Stimulated activated CD4-positive, alpha-beta T cell treated with anti-CD3 and anti-CD28 coated beads, TNF-alpha, amount 100 ng/mL, for 48 hours (primary cell): ENCODE measurements around the gene CDH26.
"Not testable (repeated sequence)": the region's sequence is repeated elsewhere in the genome, so short reads cannot be mapped to it uniquely, and the experiment has no call there.

ENCODE experiments used
- DNase-seq, 3 donors: peaks; one replicate each; pipeline ENCODE4 v3.0.0-alpha.2; 2020; ENCODE audit warnings: low read depth in 3 of 3

The CDH26 gene

GRCh38 chr20:60013296-60014139, 55.3 kb downstream of the CDH26 start:
- DNase-seq, result no peak

GRCh38 chr20:60016406-60016805, 58.2 kb downstream of the CDH26 start:
- no peak for DNase-seq

- no peak for DNase-seq
Observed at GRCh38 chr20:60020251-60020650, 62.0 kb downstream of the CDH26 start.

GRCh38 chr20:60021104-60021503, 62.9 kb downstream of the CDH26 start:
- no peak for DNase-seq

GRCh38 chr20:60022849-60023248, 64.6 kb downstream of the CDH26 start:
- DNase-seq, result no peak

GRCh38 chr20:60024245-60024644, 66.0 kb downstream of the CDH26 start:
- no peak for DNase-seq

- DNase-seq, result no peak
Observed at GRCh38 chr20:60024801-60025200, 66.6 kb downstream of the CDH26 start.

- DNase-seq, result no peak
Observed at GRCh38 chr20:60026010-60026409, 67.8 kb downstream of the CDH26 start.

GRCh38 chr20:60030471-60030870, 72.2 kb downstream of the CDH26 start:
- DNase-seq, result no peak

GRCh38 chr20:60031107-60031506, 72.9 kb downstream of the CDH26 start:
- DNase-seq, result no peak

GRCh38 chr20:60034231-60035110, 76.2 kb downstream of the CDH26 start:
- DNase-seq, result no peak

- DNase-seq, result no peak
Observed at GRCh38 chr20:60035486-60035885, 77.3 kb downstream of the CDH26 start.

GRCh38 chr20:60036346-60036745, 78.1 kb downstream of the CDH26 start:
- DNase-seq, result no peak

GRCh38 chr20:60036746-60037499, 78.7 kb downstream of the CDH26 start:
- no peak for DNase-seq

- no peak for DNase-seq
Observed at GRCh38 chr20:60038400-60039008, 80.3 kb downstream of the CDH26 start.

GRCh38 chr20:60039526-60039925, 81.3 kb downstream of the CDH26 start:
- DNase-seq, result no peak

- DNase-seq, result no peak
Observed at GRCh38 chr20:60040471-60041162, 82.4 kb downstream of the CDH26 start.

- DNase-seq, result not testable (repeated sequence)
Observed at GRCh38 chr20:60041436-60042165, 83.4 kb downstream of the CDH26 start.

GRCh38 chr20:60043435-60043834, 85.2 kb downstream of the CDH26 start:
- DNase-seq, result no peak

- DNase-seq, result no peak
Observed at GRCh38 chr20:60046011-60046413, 87.8 kb downstream of the CDH26 start.
